Adrenal gland (tissue), 12 donors: ENCODE results near the gene FMC1. TPM values are rescaled to one million over a fixed set of nuclear protein-coding genes. Genes with fewer than 3 reads are reported as not detected.

Experiments
- DNase-seq, 7 donors: peaks; one replicate each; pipeline ENCODE4 v3.0.0-alpha.2; 2019 to 2020
- H3K27ac ChIP-seq, 5 donors: fragments of 200-600 bp; sonication (generic) in 4 of 5; 1 replicate in 3 of 5; 2 replicates in 2 of 5; pipeline versions ENCODE4 v1.5.1 to v1.8.0; 2016 to 2020; ENCODE audit warnings: mild to moderate bottlenecking in 1 of 5
- H3K27me3 ChIP-seq: fragments of 200-600 bp; 2 replicates; pipeline ENCODE4 v1.8.0; 2021
- H3K36me3 ChIP-seq, 2 donors: fragments of 200-600 bp; replicated peaks in 1 of 2; 1 replicate in 1 of 2; 2 replicates in 1 of 2; pipeline versions ENCODE4 v1.5.1 to v1.8.0; 2018 to 2022
- H3K4me1 ChIP-seq, 2 donors: fragments of 200-600 bp; replicated peaks in 1 of 2; 1 replicate in 1 of 2; 2 replicates in 1 of 2; pipeline versions ENCODE4 v1.5.1 to v1.8.0; 2018 to 2021
- H3K4me3 ChIP-seq, 4 donors: fragments of 200-600 bp; sonication (generic) in 3 of 4; one replicate each; pipeline ENCODE4 v1.5.1; 2016 to 2018
- H3K9me3 ChIP-seq, 3 donors: fragments of 200-600 bp; sonication (generic) in 1 of 3; replicated peaks in 1 of 3; 1 replicate in 2 of 3; 2 replicates in 1 of 3; pipeline versions ENCODE4 v1.5.1 to v1.8.0; 2016 to 2021
- CTCF ChIP-seq, 6 experiments: fragments of 450-650 bp in 4 of 6; fragments of 200-600 bp in 2 of 6; sonication (generic) in 1 of 6; IDR thresholded peaks; 1 replicate in 5 of 6; 2 replicates in 1 of 6; pipeline versions ENCODE4 v1.5.1 to v1.8.0; 2016 to 2021; ENCODE audit warnings: antibody characterized with exemption in 6 of 6, mild to moderate bottlenecking in 2 of 6, moderate library complexity in 1 of 6
- POLR2A ChIP-seq, 2 donors: fragments of 450-650 bp; IDR thresholded peaks; one replicate each; pipeline ENCODE4 v1.6.1; 2017; ENCODE audit warnings: antibody characterized with exemption in 2 of 2, mild to moderate bottlenecking in 2 of 2, moderate library complexity in 1 of 2
- WGBS, 4 donors: extraction: QIAGEN DNeasy Blood & Tissue Kit in 2 of 4; methylation state at CpG; one replicate each; pipeline versions ENCODE4 v1.1.5 to v1.1.7; 2013 to 2017; 5-methylcytosine and 5-hydroxymethylcytosine counted together
- intact Hi-C, 2 donors: fragments of 100-400 bp; cut with DNase I; formaldehyde crosslinking; loops; one replicate each; pipeline versions ENCODE4 v1.14.1 to v1.15.0; 2022 to 2023
- polyA plus RNA-seq, 3 donors: library from polyadenylated mRNA; stranded (reverse); fragments of 200-250 nt in 2 of 3; fragments of 350-450 nt in 1 of 3; fragmentation: Illumina TruSeq in 1 of 3; extraction: RNeasy Lipid Tissue Mini Kit (QIAGEN cat#74804) in 1 of 3; gene quantifications; one replicate each; pipeline ENCODE4 v1.2.3, GENCODE V29; 2013 to 2014
- total RNA-seq, 9 donors: library from RNA; depleted of rRNA in 4 of 9; stranded (reverse); fragments of >200 nt in 4 of 9; fragments of 120-200 nt in 1 of 9; fragmentation: NEBNext Ultra II Directional in 1 of 9; extraction: Animal tissue kit (Norgen Biotek cat#: 25700) in 1 of 9; gene quantifications; one replicate each; pipeline versions ENCODE4 v1.1.0 to v1.2.4, GENCODE V29; 2013 to 2023
- donor health status: healthy with polysubstance abuse.
- donor health status: Bipolar disorder and iron deficiency.
- donor health status: DM: yes; HTN: yes; CAD: no.
- donor health status: DM: no; HTN: no; CAD: no.
- donor health status: DM: no; HTN: no; CAD: no.
- donor health status: DM: yes; HTN: yes; CAD: no.

The FMC1 gene
- total and polyA plus RNA-seq, 12 donors = 10.0 to 98.6 (median 23.6) TPM

- Histone ChIP-seq H3K9me3 (no peaks in the 10 kb centered on the region), H3K4me3 (no peak overlapping the region), H3K4me1 (peaks cover 8 to 46% of the 10 kb centered on the region in 2 donors), H3K27ac (no peak overlapping the region), H3K36me3 (no peaks in the 10 kb centered on the region), H3K27me3 (no peaks in the 10 kb centered on the region)
- WGBS, 4 donors = 48 to 62% (median 52%) methylated on average over 3 of the region's 3 CpGs
- DNase-seq = no peak
- TF ChIP-seq CTCF (IDR thresholded peaks at IDR 0.05) (no peak), POLR2A (IDR thresholded peaks at IDR 0.05) (no peak)
- intact Hi-C loops = no loop called here
These were observed 21.2 kb downstream of the FMC1 start for GRCh38 chr7:139362302-139362701.

GRCh38 chr7:139362981-139363380, 21.8 kb downstream of the FMC1 start:
- H3K4me3 ChIP-seq = no peak overlapping the region
- no peaks in the 10 kb centered on the region for H3K27me3 ChIP-seq
- no peaks in the 10 kb centered on the region for H3K36me3 ChIP-seq
- peaks cover 8 to 51% of the 10 kb centered on the region in 2 donors for H3K4me1 ChIP-seq
- WGBS, 4 donors = 84 to 95% (median 89%) methylated on average over 6 of the region's 6 CpGs
- no peak for DNase-seq
- TF ChIP-seq POLR2A (IDR thresholded peaks at IDR 0.05) (no peak), CTCF (IDR thresholded peaks at IDR 0.05) (no peak)
- H3K27ac ChIP-seq = no peak overlapping the region
- H3K9me3 ChIP-seq = no peaks in the 10 kb centered on the region
- intact Hi-C loops = no loop called here

- H3K36me3 ChIP-seq = no peaks in the 10 kb centered on the region
- peaks cover 8 to 64% of the 10 kb centered on the region in 2 donors for H3K4me1 ChIP-seq
- H3K27me3 ChIP-seq = no peaks in the 10 kb centered on the region
- intact Hi-C loops = no loop called here
- no peak for DNase-seq
- WGBS, 4 donors = 51 to 58% (median 54%) methylated on average over 2 of the region's 2 CpGs
- no peak overlapping the region for H3K27ac ChIP-seq
- TF ChIP-seq CTCF (IDR thresholded peaks at IDR 0.05) = no peak
- no peak for TF ChIP-seq POLR2A (IDR thresholded peaks at IDR 0.05)
- H3K9me3 ChIP-seq = no peaks in the 10 kb centered on the region
- no peak overlapping the region for H3K4me3 ChIP-seq
These were observed 24.2 kb downstream of the FMC1 start for GRCh38 chr7:139365336-139365735.

- no peak overlapping the region for H3K27ac ChIP-seq
- H3K27me3 ChIP-seq = no peaks in the 10 kb centered on the region
- no peaks in the 10 kb centered on the region for H3K9me3 ChIP-seq
- TF ChIP-seq CTCF (IDR thresholded peaks at IDR 0.05) (no peak), POLR2A (IDR thresholded peaks at IDR 0.05) (no peak)
- H3K4me3 ChIP-seq = no peak overlapping the region
- intact Hi-C loops = no loop called here
- no peak for DNase-seq
- H3K4me1 ChIP-seq = peaks cover 3 to 65% of the 10 kb centered on the region in 2 donors
- H3K36me3 ChIP-seq = no peaks in the 10 kb centered on the region
- 95 to 97% (median 96%) methylated on average over 6 of the region's 6 CpGs for WGBS, 4 donors
These were observed 25.3 kb downstream of the FMC1 start for GRCh38 chr7:139366400-139366799.
